ENCODE data around the gene S100P. TPM values are rescaled to one million over a fixed set of nuclear protein-coding genes. Genes with fewer than 3 reads are reported as not detected.

Gene S100P
- total and polyA plus RNA-seq, 9 donors, result 0.37 to 2.1 (median 0.86) TPM; not detected in 3

- H3K27me3 ChIP-seq, result no peaks in the 10 kb centered on the region
- peak overlapping the region; percentile 81 for H3K4me3 ChIP-seq
- peaks cover 17% of the 10 kb centered on the region for H3K4me1 ChIP-seq (ENCODE audit: insufficient read depth)
- peak in 1 of 5 donors; percentile 15 for DNase-seq
- peak overlapping the region in 1 of 2 donors; percentile 33 for H3K27ac ChIP-seq
- intact Hi-C loops (cut with DNase I), result loop anchor here in 2 of 4 donors (5.0 to 10.0 kb wide), 2 partner anchors 65 to 68 kb away; partner anchors contain the start of gene MRFAP1 (in 2 of the 2)
- H3K9me3 ChIP-seq, result no peaks in the 10 kb centered on the region
- 6 to 8% (median 8%) methylated on average over 6 of the region's 6 CpGs for WGBS, 3 donors
- TF ChIP-seq EP300 (IDR thresholded peaks at IDR 0.05) (no peak), POLR2A (IDR thresholded peaks at IDR 0.05) (no peak)
- TF ChIP-seq, protein P1, sequence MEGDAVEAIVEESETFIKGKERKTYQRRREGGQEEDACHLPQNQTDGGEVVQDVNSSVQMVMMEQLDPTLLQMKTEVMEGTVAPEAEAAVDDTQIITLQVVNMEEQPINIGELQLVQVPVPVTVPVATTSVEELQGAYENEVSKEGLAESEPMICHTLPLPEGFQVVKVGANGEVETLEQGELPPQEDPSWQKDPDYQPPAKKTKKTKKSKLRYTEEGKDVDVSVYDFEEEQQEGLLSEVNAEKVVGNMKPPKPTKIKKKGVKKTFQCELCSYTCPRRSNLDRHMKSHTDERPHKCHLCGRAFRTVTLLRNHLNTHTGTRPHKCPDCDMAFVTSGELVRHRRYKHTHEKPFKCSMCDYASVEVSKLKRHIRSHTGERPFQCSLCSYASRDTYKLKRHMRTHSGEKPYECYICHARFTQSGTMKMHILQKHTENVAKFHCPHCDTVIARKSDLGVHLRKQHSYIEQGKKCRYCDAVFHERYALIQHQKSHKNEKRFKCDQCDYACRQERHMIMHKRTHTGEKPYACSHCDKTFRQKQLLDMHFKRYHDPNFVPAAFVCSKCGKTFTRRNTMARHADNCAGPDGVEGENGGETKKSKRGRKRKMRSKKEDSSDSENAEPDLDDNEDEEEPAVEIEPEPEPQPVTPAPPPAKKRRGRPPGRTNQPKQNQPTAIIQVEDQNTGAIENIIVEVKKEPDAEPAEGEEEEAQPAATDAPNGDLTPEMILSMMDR (IDR thresholded peaks at IDR 0.05), result no peak
- no peaks in the 10 kb centered on the region for H3K36me3 ChIP-seq
Observed at GRCh38 chr4:6710282-6710681, 16.6 kb downstream of the S100P start.

GRCh38 chr4:6710996-6711395 is 17.3 kb downstream of the S100P start:
- Histone ChIP-seq H3K27me3 (no peaks in the 10 kb centered on the region), H3K27ac (no peak overlapping the region), H3K4me1 (ENCODE audit: insufficient read depth) (peaks cover 16% of the 10 kb centered on the region), H3K9me3 (no peaks in the 10 kb centered on the region), H3K4me3 (no peak overlapping the region), H3K36me3 (no peaks in the 10 kb centered on the region)
- intact Hi-C loops (cut with DNase I), result loop anchor here in 2 of 4 donors (5.0 to 10.0 kb wide), 2 partner anchors 66 to 69 kb away; partner anchors contain the start of gene MRFAP1 (in 2 of the 2)
- no peak for DNase-seq
- WGBS, 3 donors, result 77 to 87% (median 83%) methylated on average over 2 of the region's 2 CpGs
- TF ChIP-seq, protein P1 (IDR thresholded peaks at IDR 0.05), result no peak
- TF ChIP-seq EP300 (IDR thresholded peaks at IDR 0.05), result no peak
- TF ChIP-seq POLR2A (IDR thresholded peaks at IDR 0.05), result no peak

DNA sequence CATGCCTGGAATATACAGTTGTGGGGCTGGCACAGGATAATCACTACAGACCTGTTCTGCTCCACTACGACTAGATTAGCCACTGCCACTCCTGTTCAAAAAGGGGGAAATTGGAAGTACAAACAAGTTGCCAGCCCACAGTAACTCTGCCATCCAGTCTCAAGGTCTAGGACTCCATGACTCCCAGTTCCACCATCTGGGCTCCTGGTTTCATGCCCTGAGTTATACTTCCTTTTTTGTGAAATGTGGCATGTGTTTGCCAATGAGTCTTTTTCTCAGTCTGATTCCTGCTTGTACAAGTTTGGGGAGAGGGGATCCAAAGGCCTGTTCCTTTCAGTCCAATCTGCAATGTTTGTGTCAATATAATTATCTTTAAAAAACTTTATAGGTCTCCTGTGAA is 21.3 kb downstream of the S100P start:
- WGBS, 3 donors, result 78 to 94% (median 93%) methylated on average over 1 of the region's 1 CpG
- Histone ChIP-seq H3K4me1 (ENCODE audit: insufficient read depth) (peaks cover 9% of the 10 kb centered on the region), H3K27ac (no peak overlapping the region), H3K9me3 (no peaks in the 10 kb centered on the region), H3K27me3 (no peaks in the 10 kb centered on the region), H3K36me3 (no peaks in the 10 kb centered on the region), H3K4me3 (no peak overlapping the region)
- no peak for DNase-seq
- TF ChIP-seq POLR2A (IDR thresholded peaks at IDR 0.05), result no peak
- TF ChIP-seq, protein P1 (IDR thresholded peaks at IDR 0.05), result no peak
- no peak for TF ChIP-seq EP300 (IDR thresholded peaks at IDR 0.05)
- intact Hi-C loops (cut with DNase I), result loop anchor here in 2 of 4 donors (5.0 to 10.0 kb wide), 2 partner anchors 70 to 73 kb away; partner anchors contain the start of gene MRFAP1 (in 2 of the 2)

- Histone ChIP-seq H3K4me1 (ENCODE audit: insufficient read depth) (peaks cover 7% of the 10 kb centered on the region), H3K4me3 (peak overlapping the region; percentile 74), H3K27ac (peak overlapping the region in 1 of 2 donors; percentile 95), H3K36me3 (no peaks in the 10 kb centered on the region), H3K9me3 (no peaks in the 10 kb centered on the region), H3K27me3 (no peaks in the 10 kb centered on the region)
- intact Hi-C loops (cut with DNase I), result loop anchor here in 2 of 4 donors (2.0 to 10.0 kb wide), 2 partner anchors 71 to 353 kb away; partner anchors contain the start of genes GRPEL1 (in 1 of the 2) and MRFAP1 (in 1 of the 2)
- WGBS, 3 donors, result 3 to 9% (median 3%) methylated on average over 9 of the region's 9 CpGs
- DNase-seq, result no peak
- no peak for TF ChIP-seq EP300 (IDR thresholded peaks at IDR 0.05)
Observed at GRCh38 chr4:6715704-6716017, 22.0 kb downstream of the S100P start.

All from ovary (tissue), 9 donors.